ENCODE data around the gene ARHGEF1. TPM values are rescaled to one million over a fixed set of nuclear protein-coding genes. Genes with fewer than 3 reads are reported as not detected.
A peak's percentile ranks its signal among the peaks of the same experiment; 100 is the strongest.

ARHGEF1 gene
- total RNA-seq, 5 donors from 2014 or later (not counting 1 experiment from before 2014, with no cell fraction given) = 1,130 to 1,360 (median 1,288) TPM

DNA sequence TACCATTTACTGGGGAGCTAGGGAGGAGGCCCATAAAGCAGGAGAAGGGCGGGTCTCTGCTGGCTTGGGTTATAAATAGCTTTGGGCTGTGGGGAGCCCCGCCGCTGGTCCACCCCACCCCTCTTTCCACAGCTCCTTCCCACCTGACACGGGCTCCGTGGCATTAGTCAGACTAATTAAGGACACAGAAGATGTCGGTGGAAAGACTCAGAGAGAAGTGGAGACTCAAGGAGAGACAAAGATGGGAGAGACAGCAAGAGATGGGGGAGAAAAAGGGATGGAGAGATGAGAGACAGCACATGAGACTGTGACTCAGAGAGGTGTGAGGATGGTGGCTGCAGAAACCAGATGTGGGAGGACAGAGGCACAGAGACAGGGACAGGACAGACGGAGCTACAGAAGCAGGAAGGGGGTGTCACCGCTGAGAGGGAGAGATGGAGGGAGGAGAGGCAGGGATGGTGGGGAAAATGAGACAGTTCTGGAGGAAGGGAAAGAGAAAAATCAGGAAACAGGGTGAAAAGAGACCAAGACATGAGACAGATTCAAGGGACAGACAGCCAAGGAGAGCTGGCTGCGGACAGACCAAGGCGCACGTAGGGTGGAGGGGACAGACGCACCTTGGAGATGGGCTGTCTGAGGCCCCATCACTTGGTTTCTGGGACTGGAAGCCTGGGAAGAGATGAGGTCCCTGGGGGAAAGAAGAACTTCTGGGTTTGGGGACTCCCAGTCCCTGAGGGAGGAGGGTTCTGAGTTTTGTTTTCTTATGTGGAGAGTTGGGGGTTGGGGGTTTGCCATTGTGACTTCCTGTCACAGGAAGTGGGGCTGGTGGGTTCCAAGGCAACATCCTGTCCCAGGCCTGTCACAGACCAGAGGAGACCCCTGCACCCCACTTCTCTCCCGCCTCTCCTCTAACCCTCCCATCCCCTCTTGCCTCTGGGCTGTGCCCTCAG, 4.1 kb downstream of the ARHGEF1 start:
- CTCF ChIA-PET = interaction anchor here (0.8 to 3.5 kb wide), 6 partner anchors 13 to 58 kb away, joined by 3 to 37 read pairs (median 4); partner anchors contain the start of gene RPS19 (in 1 of the 2)
- Histone ChIP-seq H3K9me3 (no peaks in the 10 kb centered on the region), H3K36me3 (ENCODE audit: control insufficient read depth in 2 of 2, extremely low read depth in 1 of 2, insufficient read depth in 1 of 2, low read length in 1 of 2) (peaks cover 4 to 50% of the 10 kb centered on the region in 2 donors), H3K27me3 (replicated peaks in 1 of 2; ENCODE audit: control insufficient read depth in 2 of 2, extremely low read depth in 1 of 2, insufficient read depth in 2 of 2, low read length in 1 of 2) (no peaks in the 10 kb centered on the region), H3K4me3 (ENCODE audit: control insufficient read depth in 1 of 2, extremely low read depth in 1 of 2, low read length in 1 of 2) (peak overlapping the region; percentile 78 to 99), H3K27ac (ENCODE audit: low read length) (peak overlapping the region; percentile 90), H3K4me1 (ENCODE audit: control insufficient read depth in 1 of 2, extremely low read depth in 1 of 2, insufficient read depth in 2 of 2, low read length in 2 of 2) (peaks cover 25 to 83% of the 10 kb centered on the region in 2 experiments)
- 0% methylated on average over 8 of the region's 13 CpGs for WGBS (ENCODE audit: insufficient coverage)
- Mint-ChIP-seq H3K27ac (peak overlapping the region; percentile 97 to 98), H3K27me3 (no peaks in the 10 kb centered on the region), H3K4me3 (peak overlapping the region; percentile 88 to 98 (median 95)), H3K36me3 (peaks cover 51% of the 10 kb centered on the region), H3K4me1 (peaks cover 60 to 73% (median 68%) of the 10 kb centered on the region in 3 donors), H3K9me3 (no peaks in the 10 kb centered on the region)
- POLR2A ChIA-PET = interaction anchor here (0.6 to 1.9 kb wide), 5 partner anchors 11 to 28 kb away, joined by 3 to 12 read pairs (median 4); no protein-coding TSS in a partner anchor
- ATAC-seq (replicated peaks in 1 of 4) (peak; percentile 52 to 61 (median 58)), DNase-seq (peak; percentile 59 to 91 (median 82))

GRCh38 chr19:41887711-41888382, 4.9 kb downstream of the ARHGEF1 start:
- H3K9me3 Mint-ChIP-seq = no peaks in the 10 kb centered on the region
- ATAC-seq (replicated peaks in 1 of 4) (peak; percentile 58 to 62 (median 60)), DNase-seq (peak; percentile 67 to 91 (median 81))
- H3K27me3 Mint-ChIP-seq = no peaks in the 10 kb centered on the region
- Histone ChIP-seq H3K27ac (ENCODE audit: low read length) (peak overlapping the region; percentile 90), H3K27me3 (replicated peaks in 1 of 2; ENCODE audit: control insufficient read depth in 2 of 2, extremely low read depth in 1 of 2, insufficient read depth in 2 of 2, low read length in 1 of 2) (no peaks in the 10 kb centered on the region), H3K4me3 (ENCODE audit: control insufficient read depth in 1 of 2, extremely low read depth in 1 of 2, low read length in 1 of 2) (peak overlapping the region; percentile 78 to 99), H3K9me3 (no peaks in the 10 kb centered on the region), H3K36me3 (ENCODE audit: control insufficient read depth in 2 of 2, extremely low read depth in 1 of 2, insufficient read depth in 1 of 2, low read length in 1 of 2) (peaks cover 9 to 58% of the 10 kb centered on the region in 2 donors), H3K4me1 (ENCODE audit: control insufficient read depth in 1 of 2, extremely low read depth in 1 of 2, insufficient read depth in 2 of 2, low read length in 2 of 2) (peaks cover 29 to 84% of the 10 kb centered on the region in 2 experiments)
- peaks cover 47% of the 10 kb centered on the region for H3K36me3 Mint-ChIP-seq
- H3K4me1 Mint-ChIP-seq = peaks cover 58 to 72% (median 62%) of the 10 kb centered on the region in 3 donors
- H3K4me3 Mint-ChIP-seq = peak overlapping the region; percentile 88 to 98 (median 95)
- 0% methylated on average over 2 of the region's 17 CpGs for WGBS (ENCODE audit: insufficient coverage)
- peak overlapping the region; percentile 97 to 98 for H3K27ac Mint-ChIP-seq
- ChIA-PET POLR2A (interaction anchor here in 1 of 2 donors (0.9 to 1.9 kb wide), 2 partner anchors 11 to 13 kb away, joined by 3 to 12 read pairs; no protein-coding TSS in a partner anchor), CTCF (interaction anchor here (0.8 to 3.5 kb wide), 5 partner anchors 14 to 57 kb away, joined by 3 to 37 read pairs (median 4); partner anchors contain the start of gene RPS19 (in 1 of the 2))

- H3K27ac ChIP-seq (ENCODE audit: low read length) = peak overlapping the region; percentile 90
- H3K4me1 Mint-ChIP-seq = peaks cover 62 to 76% (median 69%) of the 10 kb centered on the region in 3 donors
- DNase-seq = peak in 20 of 35 experiments; percentile 37 to 67 (median 50)
- ChIA-PET CTCF (interaction anchor here (0.9 to 3.5 kb wide), 4 partner anchors 15 to 42 kb away, joined by 3 to 37 read pairs (median 9); partner anchors contain the start of gene RPS19 (in 1 of the 2)), POLR2A (no interaction called here)
- peaks cover 31 to 90% of the 10 kb centered on the region in 2 experiments for H3K4me1 ChIP-seq (ENCODE audit: control insufficient read depth in 1 of 2, extremely low read depth in 1 of 2, insufficient read depth in 2 of 2, low read length in 2 of 2)
- ATAC-seq (replicated peaks in 1 of 4) = peak in 1 of 4 experiments; percentile 21
- no peaks in the 10 kb centered on the region for H3K27me3 Mint-ChIP-seq
- H3K9me3 Mint-ChIP-seq = no peaks in the 10 kb centered on the region
- H3K4me3 ChIP-seq (ENCODE audit: control insufficient read depth in 1 of 2, extremely low read depth in 1 of 2, low read length in 1 of 2) = peak overlapping the region in 1 of 2 donors; percentile 99
- 28% methylated on average over 10 of the region's 12 CpGs for WGBS (ENCODE audit: insufficient coverage)
- H3K27ac Mint-ChIP-seq = peak overlapping the region; percentile 97 to 98
- no peaks in the 10 kb centered on the region for H3K9me3 ChIP-seq
- H3K36me3 Mint-ChIP-seq = peaks cover 47% of the 10 kb centered on the region
- H3K27me3 ChIP-seq (replicated peaks in 1 of 2; ENCODE audit: control insufficient read depth in 2 of 2, extremely low read depth in 1 of 2, insufficient read depth in 2 of 2, low read length in 1 of 2) = no peaks in the 10 kb centered on the region
- peaks cover 9 to 63% of the 10 kb centered on the region in 2 donors for H3K36me3 ChIP-seq (ENCODE audit: control insufficient read depth in 2 of 2, extremely low read depth in 1 of 2, insufficient read depth in 1 of 2, low read length in 1 of 2)
- peak overlapping the region; percentile 88 to 98 (median 95) for H3K4me3 Mint-ChIP-seq
Measured at GRCh38 chr19:41888926-41889325, 5.9 kb downstream of the ARHGEF1 start.

GRCh38 chr19:41889896-41890295, 6.9 kb downstream of the ARHGEF1 start:
- Mint-ChIP-seq H3K9me3 (no peaks in the 10 kb centered on the region), H3K36me3 (peaks cover 50% of the 10 kb centered on the region), H3K27me3 (no peaks in the 10 kb centered on the region), H3K4me3 (peak overlapping the region; percentile 21 to 98 (median 95)), H3K4me1 (peaks cover 66 to 80% (median 74%) of the 10 kb centered on the region in 3 donors), H3K27ac (peak overlapping the region; percentile 97 to 98)
- ChIA-PET POLR2A (interaction anchor here (0.5 to 0.7 kb wide), 4 partner anchors 17 to 230 kb away, joined by 3 to 9 read pairs (median 4); no protein-coding TSS in a partner anchor), CTCF (interaction anchor here (0.6 to 0.9 kb wide), 4 partner anchors 15 to 470 kb away, joined by 3 to 5 read pairs (median 4); no protein-coding TSS in a partner anchor)
- ATAC-seq (replicated peaks in 1 of 4) = no peak
- Histone ChIP-seq H3K27me3 (replicated peaks in 1 of 2; ENCODE audit: control insufficient read depth in 2 of 2, extremely low read depth in 1 of 2, insufficient read depth in 2 of 2, low read length in 1 of 2) (no peaks in the 10 kb centered on the region), H3K4me3 (ENCODE audit: control insufficient read depth in 1 of 2, extremely low read depth in 1 of 2, low read length in 1 of 2) (no peak overlapping the region), H3K27ac (ENCODE audit: low read length) (peak overlapping the region; percentile 90), H3K9me3 (no peaks in the 10 kb centered on the region), H3K36me3 (ENCODE audit: control insufficient read depth in 2 of 2, extremely low read depth in 1 of 2, insufficient read depth in 1 of 2, low read length in 1 of 2) (peaks cover 9 to 68% of the 10 kb centered on the region in 2 donors), H3K4me1 (ENCODE audit: control insufficient read depth in 1 of 2, extremely low read depth in 1 of 2, insufficient read depth in 2 of 2, low read length in 2 of 2) (peaks cover 33 to 95% of the 10 kb centered on the region in 2 experiments)
- WGBS (ENCODE audit: insufficient coverage) = 83% methylated on average over 3 of the region's 8 CpGs
- DNase-seq = no peak

DNA sequence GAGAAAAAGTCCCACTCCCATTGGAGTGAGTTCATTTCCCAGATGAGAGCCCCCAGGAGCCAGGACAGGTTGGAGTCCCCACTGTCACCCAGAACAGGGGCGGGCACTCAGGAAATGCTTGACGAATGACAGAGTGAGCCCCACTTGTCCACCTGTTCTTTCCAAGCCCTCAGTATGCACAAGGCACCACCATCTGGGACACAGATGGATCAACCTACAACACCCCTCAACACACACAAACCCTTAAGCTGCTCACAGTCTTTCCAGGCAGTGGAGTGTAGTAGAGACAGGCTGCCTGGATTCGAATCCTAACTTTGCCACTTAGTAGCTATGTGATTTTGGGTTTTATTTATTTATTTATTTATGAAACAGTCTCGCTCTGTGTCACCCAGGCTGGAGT, 8.0 kb downstream of the ARHGEF1 start:
- DNase-seq = no peak
- CTCF ChIA-PET = interaction anchor here in 1 of 2 donors (1.0 kb wide), 1 partner anchor 31 kb away, joined by 6 read pairs; no protein-coding TSS in a partner anchor
- Mint-ChIP-seq H3K4me3 (peak overlapping the region in 1 of 3 donors; percentile 98), H3K36me3 (peaks cover 49% of the 10 kb centered on the region), H3K4me1 (peaks cover 68 to 82% (median 71%) of the 10 kb centered on the region in 3 donors), H3K27me3 (no peaks in the 10 kb centered on the region), H3K27ac (peak overlapping the region; percentile 84 to 97), H3K9me3 (no peaks in the 10 kb centered on the region)
- H3K9me3 ChIP-seq = no peaks in the 10 kb centered on the region
- peaks cover 38 to 95% of the 10 kb centered on the region in 2 experiments for H3K4me1 ChIP-seq (ENCODE audit: control insufficient read depth in 1 of 2, extremely low read depth in 1 of 2, insufficient read depth in 2 of 2, low read length in 2 of 2)
- 80% methylated on average over 2 of the region's 4 CpGs for WGBS (ENCODE audit: insufficient coverage)
- ATAC-seq (replicated peaks in 1 of 4) = no peak
- peaks cover 18 to 75% of the 10 kb centered on the region in 2 donors for H3K36me3 ChIP-seq (ENCODE audit: control insufficient read depth in 2 of 2, extremely low read depth in 1 of 2, insufficient read depth in 1 of 2, low read length in 1 of 2)
- POLR2A ChIA-PET = interaction anchor here in 1 of 2 donors (0.6 kb wide), 1 partner anchor 10 kb away, joined by 3 read pairs; no protein-coding TSS in a partner anchor
- H3K4me3 ChIP-seq (ENCODE audit: control insufficient read depth in 1 of 2, extremely low read depth in 1 of 2, low read length in 1 of 2) = peak overlapping the region in 1 of 2 donors; percentile 30
- peak overlapping the region; percentile 32 for H3K27ac ChIP-seq (ENCODE audit: low read length)
- H3K27me3 ChIP-seq (replicated peaks in 1 of 2; ENCODE audit: control insufficient read depth in 2 of 2, extremely low read depth in 1 of 2, insufficient read depth in 2 of 2, low read length in 1 of 2) = no peaks in the 10 kb centered on the region
